Aorta (tissue), 5 donors: ENCODE data around the gene SAPCD1. TPM values are rescaled to one million over a fixed set of nuclear protein-coding genes. Genes with fewer than 3 reads are reported as not detected.

ENCODE experiments used
- ATAC-seq: fragments of 200-7000 bp; cut with Tn5 transposase; one replicate; pipeline ENCODE4 v1.9.1; 2022; ENCODE audit warnings: moderate library complexity; ENCODE audit not compliant: low FRiP score
- DNase-seq, 2 donors: peaks; one replicate each; pipeline ENCODE4 v3.0.0-alpha.2; 2020
- H3K27ac ChIP-seq, 2 donors: one replicate each; pipeline ENCODE4 v1.5.1; 2013; ENCODE audit warnings: low read length in 2 of 2, mild to moderate bottlenecking in 2 of 2, moderate library complexity in 2 of 2, control low read depth in 1 of 2, inconsistent platforms in 1 of 2, low read depth in 1 of 2
- H3K27me3 ChIP-seq, 2 donors: one replicate each; pipeline ENCODE4 v1.6.1; 2013; ENCODE audit warnings: control low read depth in 1 of 2, low read length in 1 of 2, mild to moderate bottlenecking in 1 of 2, moderate library complexity in 1 of 2; ENCODE audit not compliant: insufficient read depth in 2 of 2, control insufficient read depth in 1 of 2
- H3K36me3 ChIP-seq, 2 donors: one replicate each; pipeline ENCODE4 v1.6.1; 2013; ENCODE audit warnings: control low read depth in 1 of 2, low read length in 1 of 2, mild to moderate bottlenecking in 1 of 2; ENCODE audit not compliant: insufficient read depth in 2 of 2, control insufficient read depth in 1 of 2
- H3K4me1 ChIP-seq, 2 donors: one replicate each; pipeline ENCODE4 v1.6.1; 2013; ENCODE audit warnings: low read length in 2 of 2, control low read depth in 1 of 2, mild to moderate bottlenecking in 1 of 2, moderate library complexity in 1 of 2; ENCODE audit not compliant: insufficient read depth in 2 of 2, control insufficient read depth in 1 of 2
- H3K4me3 ChIP-seq, 2 donors: one replicate each; pipeline ENCODE4 v1.5.1; 2013; ENCODE audit warnings: low read length in 2 of 2, control low read depth in 1 of 2, mild to moderate bottlenecking in 1 of 2
- H3K9me3 ChIP-seq: one replicate; pipeline ENCODE4 v1.6.1; 2013; ENCODE audit warnings: mild to moderate bottlenecking, low read length; ENCODE audit not compliant: control insufficient read depth
- WGBS, 2 donors: extraction: QIAGEN DNeasy Blood & Tissue Kit; methylation state at CpG; one replicate each; pipeline ENCODE4 v1.1.7; 2013; 5-methylcytosine and 5-hydroxymethylcytosine counted together
- intact Hi-C, 2 donors: fragments of 100-400 bp; cut with DNase I; formaldehyde crosslinking; loops; one replicate each; pipeline versions ENCODE4 v1.14.2 to v1.15.0; 2022
- polyA plus RNA-seq, 2 donors: library from polyadenylated mRNA; stranded (reverse); fragments of 200-250 nt; gene quantifications; one replicate each; pipeline ENCODE4 v1.2.3, GENCODE V29; 2013
- total RNA-seq, 2 donors: library from RNA; stranded (reverse); fragmentation: NEBNext Ultra II Directional; extraction: Animal tissue kit (Norgen Biotek cat#: 25700); gene quantifications; one replicate each; pipeline ENCODE4 v1.2.1, GENCODE V29; 2021
- donor health status: healthy with polysubstance abuse.
- donor health status: Bipolar disorder and iron deficiency.
- donor health status: DM: no; HTN: no; CAD: no.
- donor health status: DM: no; HTN: no; CAD: no.
- donor health status: DM: yes; HTN: yes; CAD: no.

The SAPCD1 gene
- total and polyA plus RNA-seq, 4 donors: 0.68 to 3.2 (median 2.9) TPM; not detected in 1

DNA sequence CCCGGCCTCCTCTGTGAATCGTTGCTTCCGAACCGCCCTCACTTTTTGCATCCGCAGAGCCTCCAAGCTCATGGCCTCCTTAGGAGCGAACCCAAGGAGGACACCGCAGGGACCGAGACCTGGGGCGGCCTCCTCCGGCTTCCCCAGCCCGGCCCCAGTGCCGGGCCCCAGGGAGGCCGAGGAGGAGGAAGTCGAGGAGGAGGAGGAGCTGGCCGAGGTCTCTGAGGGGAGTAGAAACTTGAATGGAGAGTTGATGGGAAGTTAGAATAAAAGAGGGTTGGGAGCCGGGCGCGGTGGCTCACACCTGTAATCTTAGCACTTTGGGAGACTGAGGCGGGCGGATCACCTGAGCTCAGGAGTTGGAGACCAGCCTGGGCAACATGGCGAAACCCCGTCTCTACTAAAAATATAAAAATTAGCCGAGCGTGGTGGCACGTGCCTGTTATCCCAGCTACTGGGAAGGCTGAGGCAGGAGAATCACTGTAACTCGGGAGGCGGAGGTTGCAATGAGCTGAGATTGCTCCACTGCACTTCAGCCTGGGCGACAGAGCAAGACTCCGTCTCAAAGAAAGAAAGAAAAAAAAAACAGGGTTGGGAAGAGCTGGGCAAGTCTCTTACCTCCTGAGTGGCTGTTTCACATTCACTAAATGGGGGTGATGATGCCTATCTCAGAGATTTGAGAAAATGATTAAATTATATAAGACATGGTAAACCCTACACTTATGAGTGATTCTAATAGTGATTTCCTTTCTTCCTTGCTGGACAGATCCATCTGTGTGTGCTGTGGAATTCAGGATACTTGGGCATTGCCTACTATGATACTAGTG lies 21.8 kb upstream of the SAPCD1 start:
- H3K27ac ChIP-seq: no peak overlapping the region
- 17 to 20% methylated on average over 29 of the region's 29 CpGs for WGBS, 2 donors
- peak overlapping the region; percentile 44 to 54 for H3K4me3 ChIP-seq
- intact Hi-C loops: no loop called here
- peak in 1 of 2 donors; percentile 74 for DNase-seq
- ATAC-seq: no peak
- H3K36me3 ChIP-seq: no peaks in the 10 kb centered on the region
- no peaks in the 10 kb centered on the region for H3K9me3 ChIP-seq
- no peaks in the 10 kb centered on the region for H3K4me1 ChIP-seq
- H3K27me3 ChIP-seq: no peaks in the 10 kb centered on the region

DNA sequence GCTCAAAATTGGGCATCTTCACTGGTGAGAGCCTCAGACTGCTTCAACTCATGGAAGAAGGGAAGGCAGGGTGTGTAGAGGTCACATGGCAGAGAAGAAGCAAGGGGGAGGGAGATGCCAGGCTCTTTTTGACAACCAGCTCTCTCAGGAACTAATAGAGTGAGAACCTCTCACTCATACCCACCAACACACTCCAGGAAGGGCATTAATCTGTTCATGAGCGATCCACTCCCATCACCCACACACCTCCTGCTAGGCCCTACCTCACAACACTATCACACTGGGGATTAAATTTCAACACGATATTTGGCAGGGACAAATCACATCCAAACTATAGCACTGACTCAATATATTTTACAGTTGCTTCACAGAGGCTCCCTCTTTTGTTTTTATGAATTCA lies 20.6 kb upstream of the SAPCD1 start:
- intact Hi-C loops: no loop called here
- ATAC-seq: no peak
- H3K4me1 ChIP-seq: no peaks in the 10 kb centered on the region
- H3K36me3 ChIP-seq: no peaks in the 10 kb centered on the region
- H3K9me3 ChIP-seq: no peaks in the 10 kb centered on the region
- H3K27ac ChIP-seq: no peak overlapping the region
- WGBS, 2 donors: 87 to 89% methylated on average over 2 of the region's 2 CpGs
- H3K4me3 ChIP-seq: no peak overlapping the region
- no peaks in the 10 kb centered on the region for H3K27me3 ChIP-seq
- no peak for DNase-seq

DNA sequence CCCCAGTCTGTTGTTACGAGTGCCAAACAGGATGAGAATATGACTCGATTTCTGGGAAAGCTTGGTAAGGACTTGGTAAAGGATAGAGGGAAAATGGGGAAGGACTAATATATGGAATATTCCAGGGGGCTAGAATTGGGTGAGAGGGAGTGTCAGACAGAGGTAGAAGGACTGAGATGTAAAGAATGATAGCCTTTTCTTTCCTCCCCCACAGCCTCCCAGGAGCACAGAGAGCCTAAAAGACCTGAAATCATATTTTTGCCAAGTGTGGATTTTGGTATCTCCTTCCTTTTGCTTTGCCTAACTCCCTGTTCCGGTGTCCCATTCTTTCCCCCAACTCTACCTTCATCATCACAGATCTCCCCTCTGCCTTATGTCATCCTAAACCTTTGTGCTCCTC lies 19.6 kb upstream of the SAPCD1 start:
- no peaks in the 10 kb centered on the region for H3K27me3 ChIP-seq
- no peak overlapping the region for H3K27ac ChIP-seq
- DNase-seq: no peak
- H3K9me3 ChIP-seq: no peaks in the 10 kb centered on the region
- no peak for ATAC-seq
- WGBS, 2 donors: 91 to 94% methylated on average over 3 of the region's 3 CpGs
- H3K4me3 ChIP-seq: no peak overlapping the region
- intact Hi-C loops: no loop called here
- no peaks in the 10 kb centered on the region for H3K4me1 ChIP-seq
- H3K36me3 ChIP-seq: no peaks in the 10 kb centered on the region

DNA sequence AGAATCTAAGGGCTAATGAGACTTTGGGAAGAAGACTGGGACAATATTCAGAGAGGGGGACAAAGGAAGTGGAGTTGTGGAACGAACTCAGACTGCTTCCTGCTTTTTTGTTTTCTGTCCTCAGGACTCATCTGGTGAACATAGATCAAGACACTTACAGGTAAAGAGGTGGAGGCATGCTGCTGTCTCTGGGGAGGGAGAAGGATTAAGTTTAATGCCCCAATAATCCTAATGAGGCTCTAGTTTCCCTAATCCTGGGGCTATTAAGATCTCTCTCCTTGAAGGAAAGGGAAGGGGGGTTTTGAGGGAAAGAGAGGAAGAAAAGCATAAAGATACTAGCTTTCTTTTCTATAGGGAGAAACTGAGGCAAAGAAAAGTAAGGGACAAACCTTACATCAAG lies 18.0 kb upstream of the SAPCD1 start:
- Histone ChIP-seq H3K9me3 (no peaks in the 10 kb centered on the region), H3K27me3 (no peaks in the 10 kb centered on the region), H3K4me1 (no peaks in the 10 kb centered on the region), H3K27ac (no peak overlapping the region), H3K36me3 (no peaks in the 10 kb centered on the region), H3K4me3 (no peak overlapping the region)
- no peak for DNase-seq
- 59 to 68% methylated on average over 1 of the region's 1 CpG for WGBS, 2 donors
- intact Hi-C loops: no loop called here
- ATAC-seq: no peak

DNA sequence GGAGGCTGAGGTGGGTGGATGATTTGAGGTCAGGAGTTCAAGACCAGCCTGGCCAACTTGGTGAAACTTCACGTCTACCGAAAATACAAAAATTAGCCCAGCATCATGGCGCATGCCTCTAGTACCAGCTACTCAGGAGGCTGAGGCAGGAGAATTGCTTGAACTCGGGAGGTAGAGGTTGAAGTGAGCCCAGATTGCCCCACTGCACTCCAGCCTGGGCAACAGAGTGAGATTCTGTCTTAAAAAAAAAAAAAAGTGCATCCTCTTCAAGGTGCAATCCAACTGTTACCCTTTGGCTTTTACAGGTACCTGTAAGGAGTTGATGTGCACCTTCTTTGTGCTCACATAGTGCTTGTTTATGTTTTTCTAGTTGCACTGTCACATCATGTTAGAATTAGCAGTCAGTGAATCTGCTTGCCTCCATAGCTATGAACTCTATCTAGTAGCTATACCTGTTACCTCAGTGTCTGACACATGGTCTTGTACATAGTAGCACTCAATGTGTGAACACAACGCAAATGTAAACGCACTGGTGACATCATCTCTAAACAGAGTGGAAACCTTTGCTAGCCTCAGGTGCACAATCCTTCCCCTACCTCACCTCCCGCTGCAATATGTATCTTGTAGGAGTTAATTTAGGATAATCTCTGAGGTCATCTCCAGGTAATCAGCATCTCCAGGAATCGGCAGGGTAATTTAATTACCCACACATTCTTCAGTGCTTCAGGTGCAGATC lies 13.0 kb upstream of the SAPCD1 start:
- 93 to 95% methylated on average over 8 of the region's 8 CpGs for WGBS, 2 donors
- DNase-seq (no peak), ATAC-seq (no peak)
- H3K27me3 ChIP-seq: no peaks in the 10 kb centered on the region
- no peaks in the 10 kb centered on the region for H3K9me3 ChIP-seq
- no peak overlapping the region for H3K4me3 ChIP-seq
- no peaks in the 10 kb centered on the region for H3K36me3 ChIP-seq
- H3K4me1 ChIP-seq: no peaks in the 10 kb centered on the region
- intact Hi-C loops: no loop called here
- H3K27ac ChIP-seq: no peak overlapping the region

DNA sequence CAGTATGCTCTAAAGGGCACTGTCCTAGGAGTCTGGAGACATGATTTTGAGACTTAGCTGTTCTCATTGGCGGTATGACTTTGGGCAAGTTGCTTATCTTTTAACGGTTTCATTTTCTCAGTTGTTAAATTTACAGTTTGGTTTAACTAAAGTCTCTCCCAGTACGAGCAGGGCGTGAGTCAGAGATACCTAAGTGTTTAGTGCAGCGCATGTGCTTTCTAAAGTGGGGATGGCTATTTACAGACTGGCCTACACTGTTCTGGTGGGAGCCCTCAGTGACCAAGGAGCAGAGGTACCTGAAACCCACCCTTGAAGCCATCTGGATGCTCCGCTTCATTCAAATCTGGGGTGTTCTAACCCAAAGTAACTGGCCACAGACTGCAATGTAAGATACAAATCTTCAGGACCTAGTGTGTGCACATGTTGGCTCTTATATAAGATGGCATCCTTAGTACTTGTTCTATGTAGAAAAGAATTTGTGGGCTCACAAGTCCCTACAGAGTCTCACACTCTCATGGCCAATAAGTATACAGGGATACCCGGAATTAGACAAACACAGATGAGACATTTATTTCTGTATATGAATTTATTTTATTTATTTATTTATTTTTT lies 11.9 kb upstream of the SAPCD1 start:
- Histone ChIP-seq H3K27me3 (no peaks in the 10 kb centered on the region), H3K36me3 (no peaks in the 10 kb centered on the region)
- ATAC-seq: no peak

DNA sequence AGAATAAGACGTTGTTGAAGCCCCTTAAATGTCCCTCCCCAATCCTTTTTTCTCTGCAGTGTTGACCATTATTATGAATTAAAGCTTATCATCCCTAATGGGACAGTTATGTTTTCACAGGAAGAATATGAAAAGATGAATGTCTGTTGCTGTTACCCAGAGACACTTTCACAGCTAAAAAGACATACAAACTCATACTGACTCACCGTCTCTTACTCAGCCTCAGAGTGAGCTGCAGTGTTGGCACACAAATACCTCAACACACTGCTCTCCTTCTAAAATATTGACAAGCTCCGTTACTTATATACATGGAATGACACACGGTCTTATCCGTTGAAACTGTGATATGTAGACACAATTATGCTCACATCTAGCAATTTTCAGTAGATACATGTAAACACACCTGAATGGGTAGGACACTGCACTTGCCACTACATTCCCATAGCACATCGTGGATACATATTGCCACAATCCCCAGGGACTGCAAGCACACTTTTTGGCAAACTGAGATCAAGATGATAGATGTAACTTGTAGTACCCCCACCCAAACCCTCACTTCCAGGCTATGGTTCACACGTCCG lies 9.6 kb upstream of the SAPCD1 start:
- Histone ChIP-seq H3K27me3 (no peaks in the 10 kb centered on the region), H3K9me3 (no peaks in the 10 kb centered on the region), H3K36me3 (no peaks in the 10 kb centered on the region), H3K4me3 (no peak overlapping the region), H3K4me1 (no peaks in the 10 kb centered on the region), H3K27ac (no peak overlapping the region)
- DNase-seq (no peak), ATAC-seq (no peak)
- 50 to 58% methylated on average over 8 of the region's 8 CpGs for WGBS, 2 donors
- intact Hi-C loops: no loop called here

More for the DNA sequence above, 11.9 kb upstream of the SAPCD1 start:
- no peak for DNase-seq
- intact Hi-C loops: no loop called here
- Histone ChIP-seq H3K4me1 (no peaks in the 10 kb centered on the region), H3K9me3 (no peaks in the 10 kb centered on the region), H3K4me3 (no peak overlapping the region), H3K27ac (no peak overlapping the region)
- WGBS, 2 donors: 83 to 86% methylated on average over 7 of the region's 7 CpGs

DNA sequence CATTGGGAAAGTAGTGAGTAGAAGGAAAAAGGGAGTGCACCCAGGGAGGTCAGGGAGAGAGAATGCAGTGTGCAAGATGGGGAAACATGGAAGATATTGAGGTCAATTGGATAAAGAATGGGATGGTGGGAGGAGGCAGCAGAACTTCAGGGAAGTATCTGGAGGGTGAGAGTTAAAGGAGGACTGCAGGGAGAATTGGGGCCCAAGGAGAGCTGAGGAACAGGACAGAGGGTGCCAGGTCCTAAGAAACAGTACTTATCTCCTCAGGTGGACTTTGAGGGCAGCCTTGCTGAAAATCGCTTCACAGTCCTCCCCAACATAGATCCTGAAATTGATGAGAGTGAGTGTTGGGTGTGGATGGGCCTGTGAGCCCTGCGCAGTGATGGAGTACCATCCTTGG lies 4.2 kb upstream of the SAPCD1 start:
- whole genome bisulfite sequencing, 2 donors: 98 to 100% methylated on average over 2 of the region's 2 CpGs
- Histone ChIP-seq H3K27ac (no peak overlapping the region), H3K36me3 (no peaks in the 10 kb centered on the region), H3K27me3 (no peaks in the 10 kb centered on the region), H3K4me1 (no peaks in the 10 kb centered on the region), H3K4me3 (no peak overlapping the region), H3K9me3 (no peaks in the 10 kb centered on the region)
- DNase-seq: no peak
- ATAC-seq: no peak
- intact Hi-C loops: no loop called here
